ENCODE data around the gene LFNG. TPM values are rescaled to one million over a fixed set of nuclear protein-coding genes. Genes with fewer than 3 reads are reported as not detected.

Gene LFNG
- total and polyA plus RNA-seq, 9 of the 15 experiments (the other 6 are each of a cell fraction or from before 2014, with no cell fraction given), result 0.03 to 0.89 (median 0.25) TPM; not detected in 1

DNA sequence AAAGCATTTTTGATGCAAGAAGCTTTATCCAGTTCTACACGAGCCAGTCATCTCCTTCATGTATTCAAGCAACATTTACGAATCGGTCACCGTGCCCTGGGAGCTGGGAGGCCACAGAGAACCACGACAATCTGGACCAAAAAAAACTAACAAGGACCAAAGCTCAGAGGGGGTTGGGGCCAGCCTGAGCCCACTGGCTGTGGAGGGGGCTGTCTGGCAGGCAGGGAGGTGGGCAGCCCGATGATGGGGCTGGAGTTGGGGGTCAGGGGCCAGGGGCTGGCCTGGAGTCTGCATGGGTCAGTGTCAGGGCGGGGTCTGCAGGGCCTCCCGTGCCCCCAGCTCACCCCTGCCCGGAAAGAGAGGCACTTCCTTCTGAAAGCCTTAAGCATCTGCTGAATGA, 30.9 kb upstream of the LFNG start:
- in situ Hi-C loops (cut with MboI), result no loop called here
- H3K4me2 ChIP-seq (ENCODE audit: insufficient read depth, low read length), result no peak overlapping the region
- no peaks in the 10 kb centered on the region for H3K9me1 ChIP-seq (ENCODE audit: control insufficient read depth, insufficient read depth, low read length)
- no TSS peak for BruUV-seq (replicated peaks)
- ATAC-seq, result no peak
- no peaks in the 10 kb centered on the region for H3K79me2 ChIP-seq (ENCODE audit: control insufficient read depth, insufficient read depth, low read length)
- no peaks in the 10 kb centered on the region for H4K20me1 ChIP-seq (replicated peaks; ENCODE audit: control insufficient read depth, insufficient read depth, low read length)
- H2AFZ ChIP-seq (ENCODE audit: low read depth, low read length), result no peak overlapping the region
- H3K4me1 ChIP-seq (replicated peaks in 1 of 2; ENCODE audit: control insufficient read depth in 2 of 2, insufficient read depth in 2 of 2, low read length in 2 of 2), result peaks cover 0 to 25% of the 10 kb centered on the region in 2 experiments; a peak in 2 of 5 replicates
- H3K9ac ChIP-seq (ENCODE audit: insufficient read depth in 1 of 2, low read depth in 2 of 2, low read length in 2 of 2), result no peak overlapping the region
- TF ChIP-seq ETS2 (tag; IDR thresholded peaks at IDR 0.05; ENCODE audit: borderline replicate concordance, poor library complexity, severe bottlenecking) (no peak), MBD2 (IDR thresholded peaks at IDR 0.05; ENCODE audit: borderline replicate concordance, low read depth) (no peak), U2AF2 (optimal IDR thresholded peaks at IDR 0.05; ENCODE audit: low read depth, low read length) (no peak), ILF3 (IDR thresholded peaks at IDR 0.05; ENCODE audit: borderline replicate concordance) (no peak)
- POLR2A ChIA-PET, result interaction anchor here (0.6 to 0.7 kb wide), 4 partner anchors 9 to 706 kb away, joined by 3 read pairs; no protein-coding TSS in a partner anchor
- H3K4me3 ChIP-seq, result no peak overlapping the region
- H3K27ac ChIP-seq (ENCODE audit: extremely low read depth, low read depth, low read length), result no peak overlapping the region
- DNase-seq (ENCODE audit: extremely low read depth in 1 of 4, low spot score in 3 of 4), result no peak
- no peak for FAIRE-seq
- H3K27me3 ChIP-seq (ENCODE audit: control insufficient read depth in 2 of 2, insufficient read depth in 2 of 2, low read length in 2 of 2), result peaks cover 0 to 2% of the 10 kb centered on the region in 2 experiments; a peak in 1 of 5 replicates
- whole genome bisulfite sequencing (ENCODE audit: insufficient coverage, low coverage, missing lambda C conversion rate), result 0% methylated on average over 9 of the region's 9 CpGs
- no peaks in the 10 kb centered on the region for H3K36me3 ChIP-seq (ENCODE audit: control insufficient read depth, insufficient read depth, low read length)
- intact Hi-C loops (cut with micrococcal nuclease), result no loop called here
- no peaks in the 10 kb centered on the region for H3K9me3 ChIP-seq (replicated peaks; ENCODE audit: control insufficient read depth, insufficient read depth, low read depth, low read length)
- CTCF ChIA-PET (ENCODE audit: low intra/inter-chr PET ratio), result no interaction called here

DNA sequence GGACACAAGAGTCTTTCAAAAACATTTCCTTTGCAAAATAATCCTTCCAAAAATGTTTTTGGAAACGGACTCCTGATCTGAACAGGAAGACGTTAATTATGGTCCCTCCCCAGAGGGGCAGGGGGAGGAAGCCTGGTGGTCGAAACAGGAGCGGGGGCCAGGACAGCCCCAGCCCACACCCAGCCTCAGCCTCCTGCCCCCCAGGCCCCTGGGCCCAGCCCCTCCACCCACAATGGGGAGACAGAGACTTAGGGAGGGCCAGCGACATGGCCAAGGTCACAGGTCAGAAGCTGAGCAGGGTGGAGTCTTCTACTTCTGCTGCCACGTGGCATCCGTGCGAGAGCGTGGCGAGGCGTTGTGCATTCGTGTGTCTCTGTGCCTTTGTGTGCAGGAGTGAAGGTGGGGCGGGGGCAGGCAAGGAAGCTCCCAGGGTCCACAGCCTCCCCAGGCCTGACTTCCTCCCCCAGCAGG, 29.4 kb upstream of the LFNG start:
- DNase-seq (ENCODE audit: extremely low read depth in 1 of 4, low spot score in 3 of 4) (no peak), ATAC-seq (no peak), FAIRE-seq (no peak)
- peak overlapping the region in 1 of 2 experiments; percentile 65; a peak in 1 of 4 replicates for H3K9ac ChIP-seq (ENCODE audit: insufficient read depth in 1 of 2, low read depth in 2 of 2, low read length in 2 of 2)
- no peaks in the 10 kb centered on the region for H4K20me1 ChIP-seq (replicated peaks; ENCODE audit: control insufficient read depth, insufficient read depth, low read length)
- H2AFZ ChIP-seq (ENCODE audit: low read depth, low read length), result peak overlapping the region; percentile 32; the same call in 1 of the 2 replicates
- no peak overlapping the region for H3K4me2 ChIP-seq (ENCODE audit: insufficient read depth, low read length)
- H3K4me1 ChIP-seq (replicated peaks in 1 of 2; ENCODE audit: control insufficient read depth in 2 of 2, insufficient read depth in 2 of 2, low read length in 2 of 2), result peaks cover 0 to 38% of the 10 kb centered on the region in 2 experiments; a peak in 2 of 5 replicates
- WGBS (ENCODE audit: insufficient coverage, low coverage, missing lambda C conversion rate), result 6% methylated on average over 12 of the region's 13 CpGs
- no peak overlapping the region for H3K4me3 ChIP-seq
- H3K9me1 ChIP-seq (ENCODE audit: control insufficient read depth, insufficient read depth, low read length), result no peaks in the 10 kb centered on the region
- ChIA-PET POLR2A (no interaction called here), CTCF (ENCODE audit: low intra/inter-chr PET ratio) (no interaction called here)
- no peaks in the 10 kb centered on the region for H3K9me3 ChIP-seq (replicated peaks; ENCODE audit: control insufficient read depth, insufficient read depth, low read depth, low read length)
- intact Hi-C loops (cut with micrococcal nuclease), result no loop called here
- H3K79me2 ChIP-seq (ENCODE audit: control insufficient read depth, insufficient read depth, low read length), result no peaks in the 10 kb centered on the region
- TF ChIP-seq NR2C1 (IDR thresholded peaks at IDR 0.05), result peak; percentile 20; the same call in 1 of the 2 replicates
- no peak for TF ChIP-seq NR2C1 (tag; IDR thresholded peaks at IDR 0.05)
- TF ChIP-seq ARNT (IDR thresholded peaks at IDR 0.05), result no peak
- peak; percentile 17; the same call in 1 of the 2 replicates for TF ChIP-seq MAX (CRISPR knock-in tag; IDR thresholded peaks at IDR 0.05)
- TF ChIP-seq, protein P1, sequence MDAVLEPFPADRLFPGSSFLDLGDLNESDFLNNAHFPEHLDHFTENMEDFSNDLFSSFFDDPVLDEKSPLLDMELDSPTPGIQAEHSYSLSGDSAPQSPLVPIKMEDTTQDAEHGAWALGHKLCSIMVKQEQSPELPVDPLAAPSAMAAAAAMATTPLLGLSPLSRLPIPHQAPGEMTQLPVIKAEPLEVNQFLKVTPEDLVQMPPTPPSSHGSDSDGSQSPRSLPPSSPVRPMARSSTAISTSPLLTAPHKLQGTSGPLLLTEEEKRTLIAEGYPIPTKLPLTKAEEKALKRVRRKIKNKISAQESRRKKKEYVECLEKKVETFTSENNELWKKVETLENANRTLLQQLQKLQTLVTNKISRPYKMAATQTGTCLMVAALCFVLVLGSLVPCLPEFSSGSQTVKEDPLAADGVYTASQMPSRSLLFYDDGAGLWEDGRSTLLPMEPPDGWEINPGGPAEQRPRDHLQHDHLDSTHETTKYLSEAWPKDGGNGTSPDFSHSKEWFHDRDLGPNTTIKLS (IDR thresholded peaks at IDR 0.05; ENCODE audit: borderline replicate concordance, low read depth), result peak; percentile 24; the same call in 1 of the 2 replicates
- TF ChIP-seq, protein P2, sequence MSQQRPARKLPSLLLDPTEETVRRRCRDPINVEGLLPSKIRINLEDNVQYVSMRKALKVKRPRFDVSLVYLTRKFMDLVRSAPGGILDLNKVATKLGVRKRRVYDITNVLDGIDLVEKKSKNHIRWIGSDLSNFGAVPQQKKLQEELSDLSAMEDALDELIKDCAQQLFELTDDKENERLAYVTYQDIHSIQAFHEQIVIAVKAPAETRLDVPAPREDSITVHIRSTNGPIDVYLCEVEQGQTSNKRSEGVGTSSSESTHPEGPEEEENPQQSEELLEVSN (IDR thresholded peaks at IDR 0.05; ENCODE audit: borderline replicate concordance in 1 of 2, extremely low read depth in 1 of 2, insufficient read depth in 1 of 2, insufficient read length in 1 of 2, low read depth in 1 of 2, low read length in 1 of 2, poor library complexity in 1 of 2, severe bottlenecking in 1 of 2), result peak in 1 of 2 experiments; percentile 12
- no TSS peak for BruUV-seq (replicated peaks)
- no peaks in the 10 kb centered on the region for H3K27me3 ChIP-seq (ENCODE audit: control insufficient read depth in 2 of 2, insufficient read depth in 2 of 2, low read length in 2 of 2)
- H3K36me3 ChIP-seq (ENCODE audit: control insufficient read depth, insufficient read depth, low read length), result no peaks in the 10 kb centered on the region
- in situ Hi-C loops (cut with MboI), result no loop called here
- H3K27ac ChIP-seq (ENCODE audit: extremely low read depth, low read depth, low read length), result no peak overlapping the region
